NCI-H187 (cell line): ENCODE results near the gene PBX3.
"Not testable (repeated sequence)": the region's sequence is repeated elsewhere in the genome, so short reads cannot be mapped to it uniquely, and the experiment has no call there.

Experiments used
- DNase-seq, 2 experiments: peaks; one replicate each; lab custom pipeline; 2025; lab: John Stamatoyannopoulos, UW

Gene PBX3

DNA sequence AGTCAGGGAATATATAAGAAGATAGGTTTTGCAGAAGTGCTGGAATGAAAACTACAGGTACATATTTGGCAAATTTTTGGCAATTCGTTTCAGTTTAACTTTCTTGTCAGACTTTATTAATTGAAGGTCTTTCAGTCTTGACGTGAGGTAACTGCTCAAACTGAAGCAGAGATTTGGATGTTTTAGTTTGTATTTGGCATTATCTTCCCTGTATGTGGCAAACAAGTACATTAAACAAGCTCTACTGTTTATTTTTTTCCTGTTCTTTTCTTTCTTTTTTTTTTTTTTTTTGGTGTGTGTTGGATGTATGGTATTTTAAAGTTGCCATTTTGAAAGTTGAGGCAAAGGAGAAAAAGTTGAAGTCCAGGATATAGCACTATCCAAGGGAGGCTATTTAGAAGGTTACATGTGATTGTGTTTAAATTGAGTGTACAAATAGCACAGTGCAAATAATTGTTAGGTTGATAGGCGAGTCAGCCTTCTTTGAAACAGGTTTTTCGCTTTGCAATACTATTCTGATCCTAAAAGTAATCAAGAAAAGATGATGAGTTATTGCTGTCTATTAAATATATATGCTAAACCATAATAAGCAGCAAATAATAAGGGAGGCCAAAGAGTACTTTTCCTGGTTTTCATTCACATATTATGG, 2.2 kb downstream of the PBX3 start:
- no peak for DNase-seq

DNA sequence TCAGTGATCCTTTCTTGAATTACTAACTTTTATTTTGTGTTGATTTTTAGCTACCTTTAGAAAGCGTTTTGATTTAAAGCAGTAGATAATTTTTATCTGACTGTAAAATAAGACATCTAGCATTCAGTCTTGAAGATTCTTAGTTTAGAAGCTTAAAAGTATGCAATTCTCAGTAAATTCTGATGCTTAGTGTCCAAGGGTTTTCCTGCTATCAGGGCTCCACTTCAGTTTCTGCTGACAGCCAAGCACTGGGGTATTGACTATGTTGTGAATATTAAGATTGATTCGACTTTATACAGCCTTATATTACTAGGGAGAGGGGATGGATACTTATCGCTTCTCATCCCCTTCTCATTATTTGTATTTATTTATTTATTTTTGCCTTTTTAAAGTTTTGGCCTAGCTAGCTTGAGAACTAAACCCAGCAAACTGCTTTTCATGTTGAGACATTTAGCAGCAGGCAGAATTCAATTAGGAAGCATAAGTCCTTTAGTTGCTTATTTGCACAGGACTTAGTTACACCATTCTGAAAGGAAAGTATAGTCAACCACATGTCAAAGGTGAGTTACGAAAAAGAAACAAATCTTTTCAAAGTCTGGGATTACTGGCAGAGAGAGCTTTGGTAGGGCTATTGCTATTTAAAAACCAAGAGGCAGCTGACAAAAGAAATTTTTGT, 2.9 kb downstream of the PBX3 start:
- DNase-seq: no peak

DNA sequence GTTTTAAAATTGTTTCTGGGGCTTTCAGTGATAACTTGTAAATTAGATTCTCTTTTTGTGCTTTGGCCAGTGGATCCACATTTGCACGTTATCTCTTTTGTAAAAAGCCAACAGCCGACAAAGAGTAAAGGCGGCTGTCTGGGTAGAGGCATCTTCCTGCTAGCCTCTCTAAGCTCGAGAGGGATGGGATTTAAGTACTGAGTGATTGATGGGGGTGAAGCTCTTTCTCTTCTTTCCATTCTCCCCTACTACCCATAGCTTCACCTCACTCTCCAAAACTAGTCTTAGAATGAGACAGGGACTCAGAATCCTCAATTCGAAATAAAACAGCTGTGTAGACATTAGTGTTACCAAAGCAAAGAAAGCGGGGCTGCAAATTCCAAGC, 3.4 kb downstream of the PBX3 start:
- peak in 1 of 2 experiments; percentile 25 for DNase-seq

DNA sequence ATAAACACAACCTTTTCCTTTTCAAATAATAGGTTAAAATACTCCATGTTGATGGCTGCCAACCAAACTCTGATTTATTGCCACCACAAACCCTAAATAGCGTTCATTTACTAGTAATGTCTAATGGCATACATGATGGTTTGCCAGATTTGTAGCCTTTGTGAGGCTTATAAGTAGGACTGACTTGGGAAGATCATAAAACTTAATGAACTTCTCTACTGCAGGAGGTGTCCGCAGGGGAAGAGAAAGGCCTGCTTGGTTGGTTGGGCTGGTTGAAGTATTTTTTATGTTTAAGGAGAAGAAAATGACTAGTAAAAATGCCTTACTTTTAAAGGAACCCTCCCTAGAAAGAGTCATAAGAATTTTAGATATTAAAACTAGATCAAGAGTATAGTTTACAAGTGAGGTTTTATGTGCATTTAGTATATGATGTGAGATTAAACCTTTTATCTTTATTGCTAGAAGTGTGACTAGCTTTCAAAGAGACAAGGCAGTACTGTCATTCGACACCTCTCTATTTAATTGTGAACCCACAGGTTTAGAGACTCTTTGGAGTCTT, 5.0 kb downstream of the PBX3 start:
- no peak for DNase-seq

DNA sequence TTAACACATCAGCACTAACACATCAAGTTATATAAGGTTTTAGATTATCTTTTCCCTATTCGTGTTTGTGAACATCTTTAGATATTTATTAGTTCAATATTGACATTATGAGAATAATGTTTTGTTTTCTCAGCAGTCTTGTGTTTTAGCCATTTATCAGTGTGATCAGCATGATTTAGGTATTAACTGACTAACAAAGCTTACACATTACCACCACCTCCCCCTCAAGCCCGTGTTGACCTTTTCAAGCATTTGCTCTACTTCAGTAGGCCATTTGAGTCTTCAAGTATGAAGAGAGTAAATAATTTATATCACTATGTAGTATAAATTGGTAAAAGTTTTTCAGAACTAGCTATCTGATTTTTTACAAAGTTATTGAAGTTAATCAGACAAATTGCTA, 6.9 kb downstream of the PBX3 start:
- DNase-seq: no peak

DNA sequence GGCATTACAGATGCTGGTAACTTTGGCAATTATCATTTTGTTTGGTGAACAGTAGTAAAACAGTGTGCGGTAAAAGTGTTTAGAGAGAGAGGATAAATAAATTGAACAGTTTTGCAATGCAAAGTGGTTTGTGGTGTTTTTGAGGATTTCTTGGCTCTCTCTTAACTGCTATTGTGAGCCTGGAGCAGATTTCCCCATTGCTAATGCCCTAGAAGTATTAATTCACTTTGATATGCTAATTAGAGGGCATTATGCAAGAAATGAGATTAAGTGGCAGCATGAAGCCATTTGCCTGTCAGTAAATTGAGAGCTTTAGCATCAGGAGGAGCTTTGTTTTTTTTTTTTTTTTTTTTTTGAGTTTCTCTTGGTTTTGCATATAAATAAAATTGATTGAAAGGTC, 8.2 kb downstream of the PBX3 start:
- DNase-seq: no peak

DNA sequence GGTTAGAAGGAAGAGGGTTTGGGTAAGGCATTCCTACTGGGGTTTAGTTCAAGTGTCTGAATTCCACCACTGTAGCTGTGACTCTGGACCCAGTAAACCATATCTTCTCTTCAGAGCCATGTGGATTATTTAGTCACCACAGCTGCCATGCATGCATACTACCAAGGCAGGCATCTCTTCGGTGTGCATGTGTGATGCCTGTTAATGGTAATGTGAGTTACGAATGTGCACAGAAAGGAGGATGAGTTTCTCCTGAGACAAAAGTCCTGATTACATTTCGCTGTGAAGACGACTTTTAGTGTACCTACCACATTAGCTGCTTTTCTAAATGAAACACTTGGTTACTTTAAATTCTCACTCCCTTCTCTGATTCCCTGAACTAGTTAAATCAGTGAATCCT, 9.3 kb downstream of the PBX3 start:
- DNase-seq: no peak

DNA sequence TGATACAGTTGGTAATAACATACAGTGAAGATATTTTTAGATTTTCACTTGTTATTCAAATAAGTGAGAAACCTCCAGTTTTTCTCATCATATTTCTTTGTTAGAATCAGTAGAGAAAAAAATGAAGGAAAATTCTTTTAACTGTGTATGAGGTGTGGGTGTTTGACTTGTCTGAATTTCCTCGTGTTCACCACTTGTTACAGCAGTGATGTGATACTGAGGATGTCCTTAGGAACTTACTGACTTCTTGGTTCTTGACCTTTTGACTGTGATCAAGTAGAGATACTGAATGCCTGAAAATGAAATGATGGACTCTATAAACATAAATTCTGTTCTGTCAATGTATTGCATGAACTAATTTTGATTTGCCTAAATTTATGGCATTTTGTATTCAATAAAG, 10.7 kb downstream of the PBX3 start:
- DNase-seq: no peak

DNA sequence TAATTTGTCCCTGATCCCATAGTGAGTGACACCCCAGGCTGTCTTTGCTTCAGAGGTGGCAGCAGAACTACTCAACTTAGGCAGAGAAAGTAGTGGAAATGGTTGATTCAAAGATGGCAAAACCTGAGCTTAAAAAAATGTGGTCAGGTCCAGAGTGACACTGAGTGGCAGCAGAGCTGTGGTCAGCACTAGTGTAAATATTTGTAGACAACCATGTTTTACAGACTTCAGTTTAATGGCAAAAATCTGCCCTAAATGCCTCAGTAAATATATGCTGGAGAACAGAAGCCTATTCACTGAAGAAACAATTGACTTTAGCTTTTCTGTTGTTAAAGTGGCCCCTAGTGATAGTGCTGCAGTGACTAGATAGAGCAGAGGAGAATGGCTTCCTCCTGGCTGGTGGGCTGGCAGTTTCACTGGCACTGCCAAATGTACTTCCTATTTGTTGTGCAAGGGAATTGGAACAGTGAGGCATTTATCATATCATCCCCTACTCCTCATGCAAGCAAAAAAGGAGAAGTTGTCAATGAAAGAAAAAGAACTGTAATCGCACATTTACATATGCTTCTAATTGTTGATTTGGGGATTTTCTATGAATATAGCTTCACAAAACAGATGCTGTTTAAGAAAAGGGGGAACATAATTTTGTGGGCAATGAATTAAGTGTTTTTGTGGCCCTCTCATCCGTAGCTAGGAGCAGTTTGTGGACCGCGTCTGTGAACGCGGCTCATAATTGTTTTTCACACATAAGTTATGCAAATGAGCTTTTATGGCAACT, 12.0 kb downstream of the PBX3 start:
- no peak for DNase-seq

DNA sequence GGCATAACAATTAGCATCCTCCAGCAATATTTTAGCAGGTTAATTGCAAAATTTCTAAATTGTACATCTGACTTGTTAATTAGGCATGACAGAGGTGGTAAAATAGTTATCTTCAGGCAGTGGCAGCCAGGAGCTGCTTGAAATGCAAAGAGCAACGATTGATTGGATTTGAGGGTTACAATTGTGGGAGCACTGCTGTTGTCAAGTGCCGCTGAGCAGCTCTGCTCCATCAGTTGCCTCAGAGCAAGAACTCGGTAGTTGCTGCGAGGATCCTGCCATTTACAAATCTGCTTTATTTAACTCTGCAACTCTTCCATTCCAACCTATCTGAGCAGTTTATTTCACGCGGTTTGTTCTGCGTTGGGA, 12.6 kb downstream of the PBX3 start:
- peak in 1 of 2 experiments; percentile 39 for DNase-seq

DNA sequence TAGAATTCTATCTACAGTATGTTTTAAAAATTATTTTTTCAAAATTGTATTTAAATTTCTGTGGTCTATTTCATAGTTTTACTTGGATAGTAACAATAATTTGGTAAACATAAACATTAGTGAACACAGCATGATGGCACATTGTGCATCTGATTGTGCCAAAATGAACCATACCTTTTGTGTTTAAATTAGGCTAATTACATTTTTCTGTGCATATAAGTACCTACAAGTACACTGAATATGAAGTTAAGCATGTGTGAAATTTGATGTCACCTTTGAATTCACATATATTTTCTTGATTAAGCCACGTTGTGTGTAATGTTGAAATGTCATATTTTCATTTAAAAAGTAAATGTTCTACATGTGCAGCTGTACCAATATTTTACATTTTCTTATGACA, 13.4 kb downstream of the PBX3 start:
- no peak for DNase-seq

DNA sequence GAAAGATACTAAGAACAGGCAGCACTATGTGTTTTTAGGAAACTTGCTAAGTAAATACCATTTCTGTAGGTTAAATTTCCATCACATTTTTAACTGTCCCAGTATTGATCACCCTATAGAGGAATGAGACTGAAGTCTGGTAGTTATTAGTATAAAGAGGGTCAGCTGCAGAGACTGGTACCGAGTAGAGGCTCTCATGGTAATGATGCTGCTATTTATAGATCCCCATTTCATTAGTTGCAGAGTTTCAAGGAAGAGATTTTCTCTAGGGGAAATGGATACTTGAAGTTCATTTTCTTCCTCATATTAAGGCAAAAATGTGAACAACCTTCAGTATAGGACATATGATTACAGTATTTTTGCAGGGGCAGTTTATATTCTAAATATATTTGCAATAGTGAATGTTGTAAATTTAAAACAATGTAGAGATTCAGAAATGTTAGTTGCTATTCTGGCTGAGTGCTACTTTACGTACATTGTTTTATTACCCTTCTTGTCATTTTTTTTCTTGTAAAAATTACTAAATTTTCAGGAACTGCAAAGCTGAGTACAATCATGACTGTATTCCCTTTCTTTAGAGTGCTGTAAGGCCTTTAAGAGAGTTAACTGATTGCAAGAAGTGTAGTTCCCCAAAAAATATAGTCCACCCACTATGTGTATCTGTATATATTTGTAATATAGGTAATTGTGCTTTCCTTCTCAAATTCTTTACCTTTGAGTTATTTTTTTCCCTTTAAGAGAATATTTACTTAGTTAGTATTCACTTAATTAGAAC, 14.7 kb downstream of the PBX3 start:
- DNase-seq: no peak

DNA sequence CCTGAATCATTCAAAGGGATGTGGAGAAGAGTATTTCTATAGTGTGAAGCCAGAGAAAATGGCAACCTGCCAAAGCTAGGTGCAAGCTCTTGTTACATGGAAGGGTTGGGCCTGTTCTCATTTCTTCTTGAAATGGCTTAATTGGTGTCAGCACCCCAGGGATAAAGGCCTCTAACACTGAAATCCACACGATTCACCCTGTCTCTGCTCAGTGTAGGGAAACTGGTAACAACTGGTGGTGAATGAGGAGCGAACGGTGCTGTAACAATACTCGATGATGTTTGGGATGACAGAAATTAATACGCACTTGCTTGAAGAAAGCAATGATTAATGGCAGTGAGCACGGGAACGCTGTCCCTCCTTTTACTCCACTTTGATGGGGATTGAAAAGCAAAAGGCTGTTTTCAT, 16.2 kb downstream of the PBX3 start:
- DNase-seq: peak; percentile 44 to 75

DNA sequence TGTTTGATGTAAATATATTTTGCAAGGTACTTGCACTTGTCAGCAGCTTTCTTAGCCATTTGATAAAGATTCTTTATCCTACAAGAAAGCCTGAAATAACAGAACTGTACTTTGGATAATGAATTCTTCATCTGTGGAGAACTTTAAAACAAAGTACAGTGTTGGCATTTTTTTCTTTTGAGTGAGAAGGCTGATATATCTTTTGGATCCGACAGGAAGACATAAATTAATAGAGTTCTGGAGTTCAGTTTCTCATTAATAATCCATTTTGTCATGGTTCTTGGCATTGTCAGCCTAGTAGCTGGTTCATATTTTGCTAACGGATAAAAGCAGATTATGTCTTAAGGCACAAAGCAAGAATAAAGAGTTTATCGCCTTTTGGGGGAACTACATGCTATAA, 17.0 kb downstream of the PBX3 start:
- DNase-seq: no peak

DNA sequence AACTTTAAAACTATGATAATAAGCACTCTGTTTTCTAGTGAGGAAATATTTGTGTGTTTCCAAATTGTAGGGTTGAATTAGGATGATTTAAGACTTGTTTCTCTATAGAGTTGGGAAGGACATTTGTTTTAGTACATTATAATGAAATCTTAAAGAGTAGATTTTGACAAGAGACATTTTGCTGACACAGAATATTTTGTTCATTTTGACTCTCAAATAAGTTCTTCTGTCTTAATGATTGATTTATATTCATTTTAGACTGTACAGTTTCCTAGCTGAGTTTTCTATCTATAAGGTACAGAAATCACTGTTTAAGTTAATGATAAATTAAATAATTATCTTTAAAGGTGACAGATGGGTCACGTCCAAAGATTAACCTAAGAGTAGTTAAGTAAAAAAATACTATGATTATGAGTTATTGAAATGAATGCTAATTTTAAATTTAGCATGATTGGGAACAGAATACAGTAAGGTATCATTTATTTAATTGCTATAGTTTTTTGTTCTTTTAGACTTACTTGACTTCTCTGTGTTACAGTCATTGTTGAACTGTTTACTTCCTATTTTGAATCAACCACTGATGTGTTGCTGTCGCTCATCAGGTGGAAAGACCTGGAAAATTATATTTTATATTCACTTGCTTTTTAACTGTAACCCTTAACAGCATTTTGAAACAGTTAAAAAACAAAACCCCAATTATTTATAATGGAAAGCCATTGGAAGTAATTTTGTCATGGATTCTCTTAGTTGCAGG, 19.5 kb downstream of the PBX3 start:
- DNase-seq: no peak

DNA sequence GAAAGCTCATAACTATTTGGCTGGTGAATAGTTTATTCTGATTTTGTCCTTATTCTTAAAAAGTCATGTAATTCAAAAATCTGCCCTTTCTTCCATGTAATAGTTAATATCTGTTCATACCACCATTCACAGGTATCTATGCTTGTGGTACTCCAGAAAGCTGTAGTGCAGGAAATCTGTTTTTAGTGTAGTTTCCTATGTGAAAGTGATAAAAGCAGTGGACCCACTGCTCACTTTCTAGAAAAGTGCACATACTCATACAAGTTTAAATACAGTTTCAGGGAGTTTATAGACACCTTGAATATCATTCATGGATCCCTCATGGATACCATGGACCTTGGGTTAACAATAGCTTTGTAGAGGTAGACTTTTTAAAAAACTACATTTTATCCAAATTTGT, 20.2 kb downstream of the PBX3 start:
- no peak for DNase-seq

DNA sequence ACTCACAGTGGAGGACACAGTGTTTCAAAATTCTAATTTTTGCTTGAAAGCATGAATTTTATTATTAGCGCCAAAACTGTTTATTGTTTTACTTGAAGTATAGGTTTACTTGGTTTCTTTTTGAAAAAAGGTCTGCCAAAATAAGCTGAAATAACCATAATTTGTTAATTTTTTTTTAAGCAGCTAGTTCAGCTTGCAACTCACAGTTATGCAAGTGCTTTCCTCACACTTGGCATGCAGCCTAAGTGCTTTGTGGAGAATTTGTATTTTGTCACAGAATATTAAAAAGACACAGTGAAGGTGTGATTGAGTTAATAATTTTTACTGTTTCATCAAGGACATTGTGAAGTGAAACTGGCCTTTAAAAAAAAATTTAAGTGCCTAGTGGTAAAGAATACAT, 21.6 kb downstream of the PBX3 start:
- no peak for DNase-seq

DNA sequence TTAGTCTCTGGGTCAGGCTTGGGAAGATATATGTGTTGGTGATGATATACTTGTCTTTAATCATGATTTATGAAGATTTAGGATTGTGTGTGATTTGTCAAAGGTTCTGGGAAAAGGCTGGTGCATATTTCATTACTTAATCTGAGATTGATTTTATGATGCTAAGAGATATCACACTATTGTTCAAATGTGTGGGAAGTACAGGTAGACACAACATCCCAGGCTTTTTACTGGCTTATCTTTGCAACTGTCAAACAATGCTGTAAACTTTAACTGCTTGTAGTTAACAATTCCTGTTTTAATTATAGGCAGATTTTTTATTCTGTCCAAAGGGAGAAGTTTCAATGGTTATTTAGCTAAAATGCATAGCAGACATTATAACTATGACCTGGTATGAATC, 23.9 kb downstream of the PBX3 start:
- no peak for DNase-seq

DNA sequence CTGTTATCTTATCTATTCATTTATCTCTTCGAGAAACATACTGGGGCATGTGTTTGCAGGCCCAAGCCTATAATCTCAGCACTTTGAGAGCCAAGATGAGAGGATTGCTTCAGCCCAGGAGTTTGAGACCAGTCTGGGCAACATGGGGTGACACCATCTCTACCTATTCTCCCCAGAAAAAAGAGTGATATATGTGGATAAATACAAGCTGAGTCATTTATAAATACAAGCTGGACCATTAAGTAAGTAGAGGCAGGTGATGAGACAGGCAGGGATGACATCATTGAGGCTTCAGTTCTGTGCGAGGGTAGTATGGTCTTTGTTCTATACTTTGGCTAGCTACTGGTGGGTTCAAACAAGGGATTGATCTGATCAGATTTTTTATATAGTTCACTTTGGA, 25.6 kb downstream of the PBX3 start:
- no peak for DNase-seq

DNA sequence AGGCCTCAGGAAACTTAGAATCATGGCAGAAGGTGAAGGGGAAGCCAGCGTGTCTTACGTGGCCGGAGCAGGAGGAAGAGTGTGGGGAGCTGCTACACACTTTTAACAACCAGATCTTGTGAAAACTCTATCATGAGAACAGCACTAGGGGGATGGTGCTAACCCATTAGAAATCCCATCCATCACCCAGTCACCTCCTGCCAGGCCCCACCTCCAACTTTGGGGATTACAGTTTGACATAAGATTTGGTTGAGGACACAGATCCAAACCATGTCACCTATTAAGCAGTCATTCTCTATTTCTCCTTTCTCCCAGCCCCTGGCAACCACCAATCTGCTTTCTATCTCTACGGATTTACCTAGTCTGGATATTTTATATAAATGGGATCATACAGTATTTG, 26.9 kb downstream of the PBX3 start:
- no peak for DNase-seq

DNA sequence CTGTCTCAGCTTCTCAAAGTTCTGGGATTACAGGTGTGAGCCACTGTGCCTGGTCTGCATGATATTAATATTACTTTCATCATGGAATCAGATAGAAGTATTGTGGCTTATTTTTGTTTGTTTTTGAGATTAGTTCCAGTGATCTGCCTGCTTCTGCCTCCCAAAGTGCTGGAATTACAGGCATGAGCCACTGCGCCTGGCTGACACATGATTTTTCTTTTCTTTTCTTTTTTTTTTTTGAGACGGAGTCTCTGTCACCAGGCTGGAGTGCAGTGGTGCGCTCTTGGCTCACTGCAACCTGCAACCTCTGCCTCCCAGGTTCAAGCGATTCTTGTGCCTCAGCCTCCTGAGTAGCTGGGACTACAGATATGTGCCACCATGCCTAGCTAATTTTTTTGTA, 29.6 kb downstream of the PBX3 start:
- not testable (repeated sequence) for DNase-seq
